ENCODE measurements around the gene TMEM131L.

GRCh38 chr4:153651587-153651986 lies 185.4 kb downstream of the TMEM131L start:
- no peak for TF ChIP-seq POLR2AphosphoS5 (IDR thresholded peaks at IDR 0.05)
- TF ChIP-seq CTCF (IDR thresholded peaks at IDR 0.05), result no peak
- no peak for TF ChIP-seq POLR2A (IDR thresholded peaks at IDR 0.05)
